Mesenchymal stem cell (in vitro differentiated cells and primary cell): ENCODE data around the gene PELI1.
A peak's percentile ranks its signal among the peaks of the same experiment; 100 is the strongest.

ENCODE experiments used
- DNase-seq: peaks from one replicate; pipeline ENCODE4 v3.0.0-alpha.2; 2013
- H2AFZ ChIP-seq: one replicate; pipeline ENCODE4 v1.6.1; 2013; ENCODE audit warnings: low read depth, mild to moderate bottlenecking, control low read depth, inconsistent platforms, low read length, moderate library complexity
- H2AK5ac ChIP-seq: 2 replicates; pipeline ENCODE4 v1.6.1; 2013; ENCODE audit warnings: low read length, moderate library complexity, mild to moderate bottlenecking, inconsistent platforms; ENCODE audit not compliant: severe bottlenecking
- H2BK120ac ChIP-seq: one replicate; pipeline ENCODE4 v1.6.1; 2013; ENCODE audit warnings: low read depth, mild to moderate bottlenecking, inconsistent platforms, low read length, moderate library complexity
- H2BK12ac ChIP-seq, 2 experiments: one replicate each; pipeline ENCODE4 v1.6.1; 2013; ENCODE audit warnings: inconsistent platforms in 2 of 2, low read length in 2 of 2, mild to moderate bottlenecking in 2 of 2, moderate library complexity in 2 of 2, control low read depth in 1 of 2
- H2BK15ac ChIP-seq: one replicate; pipeline ENCODE4 v1.6.1; 2013; ENCODE audit warnings: mild to moderate bottlenecking, low read depth, inconsistent platforms; ENCODE audit not compliant: poor library complexity, severe bottlenecking
- H2BK5ac ChIP-seq: 2 replicates; pipeline ENCODE4 v1.6.1; 2013; ENCODE audit warnings: low read depth, mild to moderate bottlenecking, low read length, control low read depth, inconsistent platforms; ENCODE audit not compliant: poor library complexity, severe bottlenecking
- H3K14ac ChIP-seq, 2 experiments: one replicate each; pipeline ENCODE4 v1.6.1; 2013; ENCODE audit warnings: inconsistent platforms in 2 of 2, low read length in 2 of 2, control low read depth in 1 of 2, mild to moderate bottlenecking in 1 of 2, moderate library complexity in 1 of 2
- H3K18ac ChIP-seq, 2 experiments: one replicate each; pipeline ENCODE4 v1.6.1; 2013; ENCODE audit warnings: inconsistent platforms in 2 of 2, low read length in 2 of 2, control low read depth in 1 of 2, low read depth in 1 of 2, mild to moderate bottlenecking in 1 of 2
- H3K23ac ChIP-seq, 2 experiments: one replicate each; pipeline ENCODE4 v1.6.1; 2013; ENCODE audit warnings: inconsistent platforms in 2 of 2, low read length in 2 of 2, mild to moderate bottlenecking in 2 of 2, moderate library complexity in 2 of 2, control low read depth in 1 of 2
- H3K27ac ChIP-seq: 2 replicates; pipeline ENCODE4 v1.5.1; 2013; ENCODE audit warnings: mild to moderate bottlenecking, moderate library complexity, low read length, control low read depth, inconsistent platforms; ENCODE audit not compliant: poor library complexity, severe bottlenecking
- H3K27me3 ChIP-seq, 2 experiments: 2 replicates each; pipeline versions ENCODE4 v1.6.1 to v1.7.0; 2013; ENCODE audit warnings: low read length in 2 of 2, mild to moderate bottlenecking in 2 of 2, moderate library complexity in 2 of 2, control low read depth in 1 of 2, inconsistent platforms in 1 of 2; ENCODE audit not compliant: control insufficient read depth in 1 of 2, insufficient read depth in 1 of 2
- H3K36me3 ChIP-seq, 2 experiments: 2 replicates each; pipeline versions ENCODE4 v1.6.1 to v1.7.0; 2013; ENCODE audit warnings: low read length in 2 of 2, control low read depth in 1 of 2, inconsistent platforms in 1 of 2, low read depth in 1 of 2, mild to moderate bottlenecking in 1 of 2; ENCODE audit not compliant: insufficient read depth in 2 of 2, control insufficient read depth in 1 of 2
- H3K4ac ChIP-seq, 2 experiments: one replicate each; pipeline ENCODE4 v1.6.1; 2013; ENCODE audit warnings: inconsistent platforms in 2 of 2, low read length in 2 of 2, mild to moderate bottlenecking in 2 of 2, moderate library complexity in 2 of 2, control low read depth in 1 of 2, low read depth in 1 of 2
- H3K4me1 ChIP-seq: 2 replicates; pipeline ENCODE4 v1.6.1; 2013; ENCODE audit warnings: low read depth, low read length, control low read depth; ENCODE audit not compliant: control insufficient read depth, insufficient read depth
- H3K4me2 ChIP-seq: 2 replicates; pipeline ENCODE4 v1.6.1; 2013; ENCODE audit warnings: low read length, mild to moderate bottlenecking, inconsistent platforms; ENCODE audit not compliant: poor library complexity, severe bottlenecking
- H3K4me3 ChIP-seq, 2 experiments: 2 replicates each; pipeline versions ENCODE4 v1.5.1 to v1.7.0; 2013; ENCODE audit warnings: low read length in 2 of 2, mild to moderate bottlenecking in 2 of 2, control low read depth in 1 of 2, low read depth in 1 of 2; ENCODE audit not compliant: insufficient read depth in 1 of 2
- H3K79me1 ChIP-seq: replicated peaks from 2 replicates; pipeline ENCODE4 v1.6.1; 2013; ENCODE audit warnings: mild to moderate bottlenecking, control low read depth, low read length, inconsistent platforms; ENCODE audit not compliant: poor library complexity, severe bottlenecking
- H3K9ac ChIP-seq: 2 replicates; pipeline ENCODE4 v1.7.0; 2013; ENCODE audit warnings: mild to moderate bottlenecking, low read length, moderate library complexity
- H3K9me3 ChIP-seq: 2 replicates; pipeline ENCODE4 v1.7.0; 2013; ENCODE audit warnings: mild to moderate bottlenecking, low read length; ENCODE audit not compliant: control insufficient read depth
- H4K8ac ChIP-seq: one replicate; pipeline ENCODE4 v1.6.1; 2013; ENCODE audit warnings: inconsistent platforms, mild to moderate bottlenecking, low read length, moderate library complexity
- H4K91ac ChIP-seq: one replicate; pipeline ENCODE4 v1.6.1; 2013; ENCODE audit warnings: mild to moderate bottlenecking, low read length, inconsistent platforms
- WGBS: methylation state at CpG from one replicate; pipeline ENCODE4 v1.1.7; 2013; ENCODE audit warnings: mixed read lengths; 5-methylcytosine and 5-hydroxymethylcytosine counted together

PELI1 gene

GRCh38 chr2:64054161-64054915, 89.9 kb downstream of the PELI1 start:
- H2BK12ac ChIP-seq = no peak overlapping the region
- H3K4me3 ChIP-seq = no peak overlapping the region
- no peaks in the 10 kb centered on the region for H3K27me3 ChIP-seq
- no peak overlapping the region for H3K9ac ChIP-seq
- 55% methylated on average over 2 of the region's 4 CpGs for WGBS
- no peak overlapping the region for H3K23ac ChIP-seq
- no peaks in the 10 kb centered on the region for H3K9me3 ChIP-seq
- H3K18ac ChIP-seq = no peak overlapping the region
- H2BK5ac ChIP-seq = no peak overlapping the region
- H4K91ac ChIP-seq = no peak overlapping the region
- H3K36me3 ChIP-seq = no peaks in the 10 kb centered on the region
- H3K4me1 ChIP-seq = peaks cover 2% of the 10 kb centered on the region
- no peak overlapping the region for H3K4me2 ChIP-seq
- no peak overlapping the region for H2BK120ac ChIP-seq
- H3K14ac ChIP-seq = no peak overlapping the region
- no peaks in the 10 kb centered on the region for H3K79me1 ChIP-seq
- H3K4ac ChIP-seq = no peak overlapping the region
- H2AFZ ChIP-seq = no peak overlapping the region
- H2AK5ac ChIP-seq = no peak overlapping the region
- DNase-seq = no peak
- H4K8ac ChIP-seq = no peak overlapping the region
- no peak overlapping the region for H3K27ac ChIP-seq
- no peak overlapping the region for H2BK15ac ChIP-seq

DNA sequence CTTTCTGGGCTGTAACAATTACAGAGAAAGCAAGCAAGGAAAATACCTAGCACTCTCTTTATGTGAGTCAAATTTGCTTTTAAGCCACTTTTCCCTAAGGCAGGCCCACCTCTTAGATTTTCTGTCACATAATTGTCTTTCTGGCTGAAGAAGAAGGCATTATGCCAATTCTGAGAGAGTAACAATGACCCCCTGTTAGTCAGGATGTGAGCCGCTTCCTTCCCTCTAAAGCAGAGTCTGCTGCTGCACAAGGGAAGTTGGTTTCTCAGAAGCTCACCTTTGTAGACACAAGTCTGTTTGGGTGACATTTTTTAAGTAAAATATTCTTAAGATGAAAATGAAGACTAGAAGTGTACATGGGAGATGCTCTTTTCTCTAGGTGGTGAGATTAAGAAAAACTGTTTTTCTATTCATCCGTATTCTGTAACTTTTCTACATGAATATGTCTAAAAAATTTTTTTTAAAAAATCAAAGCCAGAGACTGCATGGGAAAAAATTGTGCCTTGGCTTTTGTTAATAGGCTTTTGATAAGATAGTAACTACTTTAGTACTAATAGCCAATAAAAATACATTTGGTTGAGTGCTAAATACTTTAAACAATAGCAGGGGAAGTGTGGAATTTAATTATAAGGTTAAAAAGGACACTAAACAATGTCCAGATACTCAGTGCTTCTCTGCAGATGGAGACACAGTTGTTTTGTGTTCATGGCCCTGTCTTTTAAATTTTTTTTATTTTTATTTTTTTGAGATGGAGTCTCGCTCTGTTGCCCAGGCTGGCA, 91.6 kb downstream of the PELI1 start:
- H3K79me1 ChIP-seq = no peaks in the 10 kb centered on the region
- H4K8ac ChIP-seq = no peak overlapping the region
- peaks cover 2% of the 10 kb centered on the region for H3K4me1 ChIP-seq
- no peak overlapping the region for H4K91ac ChIP-seq
- H3K27me3 ChIP-seq = no peaks in the 10 kb centered on the region
- no peak overlapping the region for H3K4me3 ChIP-seq
- no peak overlapping the region for H3K4ac ChIP-seq
- no peak overlapping the region for H3K9ac ChIP-seq
- DNase-seq = no peak
- no peak overlapping the region for H3K4me2 ChIP-seq
- H2AK5ac ChIP-seq = no peak overlapping the region
- H2AFZ ChIP-seq = no peak overlapping the region
- H3K27ac ChIP-seq = no peak overlapping the region
- no peak overlapping the region for H3K23ac ChIP-seq
- H3K9me3 ChIP-seq = no peaks in the 10 kb centered on the region
- H2BK120ac ChIP-seq = no peak overlapping the region
- WGBS = 100% methylated on average over 2 of the region's 3 CpGs
- no peak overlapping the region for H2BK5ac ChIP-seq
- no peaks in the 10 kb centered on the region for H3K36me3 ChIP-seq
- no peak overlapping the region for H2BK12ac ChIP-seq
- no peak overlapping the region for H3K14ac ChIP-seq
- H2BK15ac ChIP-seq = no peak overlapping the region
- no peak overlapping the region for H3K18ac ChIP-seq

DNA sequence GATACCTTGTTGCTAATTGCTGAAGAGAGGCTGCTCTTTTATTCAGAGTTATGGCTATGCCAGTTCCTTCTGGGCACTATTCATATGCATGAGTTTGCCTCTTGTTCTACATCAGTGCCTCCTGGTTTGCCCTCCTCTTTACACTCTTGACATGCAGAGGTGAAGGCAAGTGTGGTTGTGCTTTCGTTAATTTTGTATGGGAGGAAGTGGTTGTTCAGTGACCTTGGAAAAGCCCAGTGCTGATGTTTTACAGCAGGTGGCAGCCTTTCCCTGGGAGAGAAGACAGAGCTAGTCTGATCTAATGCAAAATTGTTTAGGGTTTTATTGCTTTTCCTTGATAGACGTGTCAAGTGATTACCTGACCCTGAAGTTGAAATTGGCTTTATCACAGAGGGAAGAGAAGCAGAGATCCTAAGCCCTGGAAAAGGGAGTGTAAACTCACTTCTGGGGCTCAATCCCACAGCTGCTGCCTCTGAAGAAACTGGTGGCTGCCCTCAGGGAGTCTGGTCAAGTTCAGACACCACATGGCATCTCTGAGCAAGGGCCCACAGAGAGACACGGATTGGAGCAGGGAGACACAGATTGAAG, 94.5 kb downstream of the PELI1 start:
- no peaks in the 10 kb centered on the region for H3K36me3 ChIP-seq
- H3K23ac ChIP-seq = no peak overlapping the region
- H3K9ac ChIP-seq = peak overlapping the region; percentile 60
- no peak overlapping the region for H3K14ac ChIP-seq
- H3K79me1 ChIP-seq = no peaks in the 10 kb centered on the region
- H2BK5ac ChIP-seq = no peak overlapping the region
- H3K4me1 ChIP-seq = peaks cover 2% of the 10 kb centered on the region
- no peaks in the 10 kb centered on the region for H3K27me3 ChIP-seq
- H4K8ac ChIP-seq = no peak overlapping the region
- H4K91ac ChIP-seq = no peak overlapping the region
- WGBS = 2% methylated on average over 3 of the region's 3 CpGs
- H2BK12ac ChIP-seq = no peak overlapping the region
- H2BK120ac ChIP-seq = no peak overlapping the region
- no peak overlapping the region for H2BK15ac ChIP-seq
- DNase-seq = peak; percentile 73
- H3K4me3 ChIP-seq = no peak overlapping the region
- H3K4ac ChIP-seq = no peak overlapping the region
- H2AFZ ChIP-seq = no peak overlapping the region
- H3K18ac ChIP-seq = no peak overlapping the region
- no peaks in the 10 kb centered on the region for H3K9me3 ChIP-seq
- H3K4me2 ChIP-seq = no peak overlapping the region
- H2AK5ac ChIP-seq = no peak overlapping the region
- H3K27ac ChIP-seq = no peak overlapping the region

GRCh38 chr2:64045938-64046337, 98.3 kb downstream of the PELI1 start:
- no peak overlapping the region for H3K18ac ChIP-seq
- DNase-seq = no peak
- no peak overlapping the region for H2BK120ac ChIP-seq
- no peak overlapping the region for H3K23ac ChIP-seq
- no peak overlapping the region for H2BK12ac ChIP-seq
- no peak overlapping the region for H3K9ac ChIP-seq
- H3K27me3 ChIP-seq = no peaks in the 10 kb centered on the region
- H2AK5ac ChIP-seq = no peak overlapping the region
- H3K14ac ChIP-seq = no peak overlapping the region
- peaks cover 2% of the 10 kb centered on the region for H3K4me1 ChIP-seq
- no peak overlapping the region for H3K4ac ChIP-seq
- H2AFZ ChIP-seq = no peak overlapping the region
- no peak overlapping the region for H3K4me2 ChIP-seq
- no peaks in the 10 kb centered on the region for H3K36me3 ChIP-seq
- no peak overlapping the region for H3K27ac ChIP-seq
- H4K8ac ChIP-seq = no peak overlapping the region
- H4K91ac ChIP-seq = no peak overlapping the region
- no peaks in the 10 kb centered on the region for H3K9me3 ChIP-seq
- H3K79me1 ChIP-seq = no peaks in the 10 kb centered on the region
- no peak overlapping the region for H3K4me3 ChIP-seq
- no peak overlapping the region for H2BK15ac ChIP-seq
- WGBS = 95% methylated on average over 2 of the region's 2 CpGs
- H2BK5ac ChIP-seq = no peak overlapping the region
